ENCODE results near the gene TRIM67. TPM values are rescaled to one million over a fixed set of nuclear protein-coding genes. Genes with fewer than 3 reads are reported as not detected.

Gene TRIM67
- polyA plus RNA-seq, 3 donors = 0.02 to 0.11 (median 0.03) TPM

GRCh38 chr1:231241750-231242149 is 79.9 kb downstream of the TRIM67 start:
- 0 to 1% (median 0%) methylated on average over 10 of the region's 10 CpGs for WGBS, 3 donors
- no peak overlapping the region for H3K27ac ChIP-seq (ENCODE audit: low read depth, low read length)

DNA sequence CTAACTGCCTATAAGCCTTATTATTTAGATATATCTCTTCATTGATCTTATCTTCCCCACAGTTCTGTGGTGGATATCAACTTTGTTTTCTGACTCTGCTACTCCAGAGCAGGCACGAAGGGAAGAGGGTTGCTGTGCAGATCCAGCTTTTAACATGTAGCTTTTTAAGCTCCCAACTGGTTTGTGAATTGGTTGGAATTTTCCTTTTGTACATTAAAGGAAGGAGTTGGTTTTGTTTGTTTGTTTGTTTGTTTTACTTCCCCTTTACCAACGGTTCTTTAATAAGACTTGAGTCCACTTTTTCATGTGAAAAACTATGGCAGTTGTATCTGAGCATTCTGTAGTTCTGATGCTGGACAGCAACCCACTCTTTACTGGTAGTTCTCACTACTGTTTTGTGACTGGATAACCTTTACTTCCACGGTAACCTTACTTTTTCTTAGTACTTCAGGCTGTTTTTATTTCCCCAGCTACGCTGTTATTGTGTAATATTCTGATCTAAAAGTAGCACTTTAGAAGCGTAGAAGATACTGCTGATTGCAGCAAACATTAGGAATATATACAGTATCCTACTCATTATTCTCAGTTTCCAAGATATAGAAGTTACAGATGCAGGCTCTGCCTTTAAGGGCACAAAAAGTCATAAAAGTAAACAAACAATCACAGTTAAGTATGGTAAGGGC is 80.8 kb downstream of the TRIM67 start:
- WGBS, 3 donors = 36 to 44% (median 41%) methylated on average over 5 of the region's 5 CpGs
- no peak overlapping the region for H3K27ac ChIP-seq (ENCODE audit: low read depth, low read length)

- 97 to 100% (median 97%) methylated on average over 1 of the region's 1 CpG for WGBS, 3 donors
- H3K27ac ChIP-seq (ENCODE audit: low read depth, low read length) = no peak overlapping the region
Observed at GRCh38 chr1:231248778-231249177, 86.9 kb downstream of the TRIM67 start.

- H3K27ac ChIP-seq (ENCODE audit: low read depth, low read length) = no peak overlapping the region
- 94 to 97% (median 96%) methylated on average over 3 of the region's 3 CpGs for WGBS, 3 donors
Observed at GRCh38 chr1:231252336-231252735, 90.5 kb downstream of the TRIM67 start.

DNA sequence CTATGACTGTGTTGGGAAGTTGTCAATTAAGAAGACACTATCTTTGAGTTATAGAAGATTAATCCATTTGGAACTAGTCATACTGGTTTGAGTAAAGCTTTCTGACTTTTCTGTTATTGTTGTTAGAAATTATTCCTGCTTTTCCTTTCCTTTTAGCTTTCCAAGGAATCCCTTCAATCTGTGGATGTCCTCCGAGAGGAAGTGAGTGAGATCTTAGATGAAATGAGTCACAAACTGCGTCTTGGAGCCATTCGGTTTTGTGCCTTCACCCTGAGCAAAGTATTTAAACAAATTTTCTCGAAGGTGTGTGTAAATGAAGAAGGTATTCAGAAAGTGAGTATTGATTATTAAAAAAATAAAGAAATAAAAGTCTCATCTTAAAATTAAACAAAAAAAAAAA is 98.5 kb downstream of the TRIM67 start:
- WGBS, 3 donors = 90 to 95% (median 92%) methylated on average over 4 of the region's 4 CpGs
- no peak overlapping the region for H3K27ac ChIP-seq (ENCODE audit: low read depth, low read length)

GRCh38 chr1:231264642-231265041 is 102.8 kb downstream of the TRIM67 start:
- WGBS, 3 donors = 94 to 100% (median 96%) methylated on average over 1 of the region's 1 CpG
- H3K27ac ChIP-seq (ENCODE audit: low read depth, low read length) = no peak overlapping the region

GRCh38 chr1:231265379-231265778 is 103.5 kb downstream of the TRIM67 start:
- no peak overlapping the region for H3K27ac ChIP-seq (ENCODE audit: low read depth, low read length)
- 76 to 94% (median 94%) methylated on average over 3 of the region's 3 CpGs for WGBS, 3 donors

GRCh38 chr1:231266811-231267322 is 105.0 kb downstream of the TRIM67 start:
- H3K27ac ChIP-seq (ENCODE audit: low read depth, low read length) = no peak overlapping the region
- 58 to 83% (median 77%) methylated on average over 1 of the region's 1 CpG for WGBS, 3 donors

Other genes starting within 250 kb of the TRIM67 start
- gene TTC13, start 183.2 kb upstream of the TRIM67 start, polyA plus RNA-seq = 1 to 10 TPM; 4.2 to 6.4 (median 4.3) TPM
- 10 to 100 TPM; 13.3 to 15.2 (median 13.5) TPM for gene ARV1, start 183.0 kb upstream of the TRIM67 start, polyA plus RNA-seq
- gene FAM89A, start 121.8 kb upstream of the TRIM67 start, polyA plus RNA-seq = 100 to 1,000 TPM in 1 of 3 donors, 10 to 100 TPM in 2; 14.8 to 148 (median 61.2) TPM
- 10 to 100 TPM; 25.1 to 33.9 (median 26.5) TPM for gene GNPAT, start 79.2 kb downstream of the TRIM67 start, polyA plus RNA-seq
- gene EXOC8, start 175.8 kb downstream of the TRIM67 start, polyA plus RNA-seq = 1 to 10 TPM; 2.9 to 5.3 (median 3.7) TPM
- 1 to 10 TPM; 1.5 to 6.3 (median 4.1) TPM for gene SPRTN, start 176.2 kb downstream of the TRIM67 start, polyA plus RNA-seq

All from adipose tissue (tissue), 3 donors.